Gastroesophageal sphincter (tissue), 3 donors: ENCODE results near the gene SMARCC1.

Experiments
- CTCF ChIP-seq, 4 experiments: fragments of 200-600 bp in 2 of 4; fragments of 450-650 bp in 2 of 4; sonication (generic) in 1 of 4; IDR thresholded peaks; one replicate each; pipeline ENCODE4 v1.5.1; 2017 to 2019; ENCODE audit warnings: antibody characterized with exemption in 4 of 4, mild to moderate bottlenecking in 2 of 4, moderate library complexity in 2 of 4
- EP300 ChIP-seq: sonication (generic); formaldehyde crosslinking; IDR thresholded peaks from one replicate; pipeline ENCODE4 v1.6.1; 2017; ENCODE audit warnings: antibody characterized with exemption, mild to moderate bottlenecking
- POLR2A ChIP-seq, 2 donors: fragments of 450-650 bp; IDR thresholded peaks; one replicate each; pipeline ENCODE4 v1.6.1; 2017; ENCODE audit warnings: antibody characterized with exemption in 2 of 2, mild to moderate bottlenecking in 2 of 2, moderate library complexity in 1 of 2
- POLR2AphosphoS5 ChIP-seq: sonication (generic); formaldehyde crosslinking; IDR thresholded peaks from one replicate; pipeline ENCODE4 v1.6.1; 2017; ENCODE audit warnings: antibody characterized with exemption

- no peak for TF ChIP-seq POLR2A (IDR thresholded peaks at IDR 0.05)
- no peak for TF ChIP-seq CTCF (IDR thresholded peaks at IDR 0.05)
- TF ChIP-seq EP300, result no peak
- TF ChIP-seq POLR2AphosphoS5, result no peak
These were observed 67.1 kb downstream of the SMARCC1 start for GRCh38 chr3:47714606-47715005.
